Epithelial cell of esophagus (primary cell): ENCODE measurements around the gene EED.

Experiments used
- DNase-seq: peaks from one replicate; pipeline ENCODE4 v3.0.0; 2010; ENCODE audit warnings: low read depth
- H3K4me3 ChIP-seq: 2 replicates; pipeline ENCODE4 v1.5.1; 2011; ENCODE audit warnings: mild to moderate bottlenecking, low read length, control low read depth
- TF ChIP-seq, protein P1 (sequence below): IDR thresholded peaks from 2 replicates; pipeline ENCODE4 v1.5.1; 2011; ENCODE audit warnings: low read depth, mild to moderate bottlenecking, low read length, control low read depth, inconsistent platforms; ENCODE audit not compliant: insufficient read depth; ENCODE audit errors: missing control alignments

EED gene

DNA sequence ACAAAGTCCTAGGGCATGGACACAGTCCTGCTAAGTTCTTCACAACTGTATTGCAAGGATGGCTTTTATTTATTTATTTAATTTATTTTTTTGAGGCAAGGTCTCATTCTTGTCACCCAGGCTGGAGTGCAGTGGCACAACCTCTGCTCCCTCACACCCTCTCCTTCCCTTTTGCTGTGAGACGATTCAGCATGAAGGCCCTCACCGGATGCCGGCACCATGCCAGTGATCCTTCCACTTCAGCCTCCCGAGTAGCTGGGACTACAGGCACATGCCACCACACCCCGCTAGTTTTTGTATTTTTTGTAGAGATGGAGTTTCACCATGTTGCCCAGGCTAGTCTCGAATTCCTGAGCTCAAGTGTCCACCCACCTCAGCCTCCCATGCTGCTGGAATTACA is 17.8 kb downstream of the EED start:
- no peak for DNase-seq
- TF ChIP-seq, protein P1, sequence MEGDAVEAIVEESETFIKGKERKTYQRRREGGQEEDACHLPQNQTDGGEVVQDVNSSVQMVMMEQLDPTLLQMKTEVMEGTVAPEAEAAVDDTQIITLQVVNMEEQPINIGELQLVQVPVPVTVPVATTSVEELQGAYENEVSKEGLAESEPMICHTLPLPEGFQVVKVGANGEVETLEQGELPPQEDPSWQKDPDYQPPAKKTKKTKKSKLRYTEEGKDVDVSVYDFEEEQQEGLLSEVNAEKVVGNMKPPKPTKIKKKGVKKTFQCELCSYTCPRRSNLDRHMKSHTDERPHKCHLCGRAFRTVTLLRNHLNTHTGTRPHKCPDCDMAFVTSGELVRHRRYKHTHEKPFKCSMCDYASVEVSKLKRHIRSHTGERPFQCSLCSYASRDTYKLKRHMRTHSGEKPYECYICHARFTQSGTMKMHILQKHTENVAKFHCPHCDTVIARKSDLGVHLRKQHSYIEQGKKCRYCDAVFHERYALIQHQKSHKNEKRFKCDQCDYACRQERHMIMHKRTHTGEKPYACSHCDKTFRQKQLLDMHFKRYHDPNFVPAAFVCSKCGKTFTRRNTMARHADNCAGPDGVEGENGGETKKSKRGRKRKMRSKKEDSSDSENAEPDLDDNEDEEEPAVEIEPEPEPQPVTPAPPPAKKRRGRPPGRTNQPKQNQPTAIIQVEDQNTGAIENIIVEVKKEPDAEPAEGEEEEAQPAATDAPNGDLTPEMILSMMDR: no peak
- H3K4me3 ChIP-seq: no peak overlapping the region

DNA sequence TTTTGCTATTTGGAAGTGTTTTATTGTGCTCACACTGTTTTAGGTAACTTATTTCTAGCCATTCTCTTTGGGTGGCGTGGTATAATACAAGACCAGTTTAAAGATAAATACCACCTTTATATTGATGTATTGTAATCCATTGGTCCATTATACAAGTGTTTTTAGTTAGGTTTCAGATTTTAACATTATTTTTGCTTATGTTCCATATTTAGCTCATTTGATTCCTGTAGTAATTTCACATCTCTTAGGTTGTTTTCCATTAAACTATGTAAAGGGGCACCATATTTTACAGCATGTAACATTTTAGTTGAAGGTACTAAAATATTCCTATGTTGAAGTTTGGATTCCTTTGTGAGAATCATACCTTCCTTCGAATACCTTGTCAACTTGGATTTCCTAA is 20.1 kb downstream of the EED start:
- no peak overlapping the region for H3K4me3 ChIP-seq
- no peak for DNase-seq
- TF ChIP-seq, protein P1: no peak

DNA sequence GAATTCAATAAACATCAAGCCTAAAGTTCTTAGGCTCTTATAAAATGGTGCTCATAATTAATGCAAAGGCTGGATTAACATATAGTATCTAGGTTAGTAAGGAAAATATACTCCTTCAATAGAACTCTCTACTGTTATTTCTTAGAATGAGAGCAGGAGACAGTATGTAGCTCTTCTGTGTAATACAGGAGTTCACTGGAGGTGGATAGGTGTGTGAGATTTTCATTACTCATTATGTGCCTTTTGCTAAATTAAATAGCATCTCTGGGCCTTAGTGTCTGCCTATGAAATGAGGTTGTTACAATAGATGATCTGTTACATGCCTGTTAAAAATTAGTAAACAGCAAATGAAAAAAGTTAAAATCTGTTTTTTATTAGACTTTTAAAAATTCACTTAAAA is 20.6 kb downstream of the EED start:
- no peak for DNase-seq
- no peak overlapping the region for H3K4me3 ChIP-seq
- TF ChIP-seq, protein P1: no peak

DNA sequence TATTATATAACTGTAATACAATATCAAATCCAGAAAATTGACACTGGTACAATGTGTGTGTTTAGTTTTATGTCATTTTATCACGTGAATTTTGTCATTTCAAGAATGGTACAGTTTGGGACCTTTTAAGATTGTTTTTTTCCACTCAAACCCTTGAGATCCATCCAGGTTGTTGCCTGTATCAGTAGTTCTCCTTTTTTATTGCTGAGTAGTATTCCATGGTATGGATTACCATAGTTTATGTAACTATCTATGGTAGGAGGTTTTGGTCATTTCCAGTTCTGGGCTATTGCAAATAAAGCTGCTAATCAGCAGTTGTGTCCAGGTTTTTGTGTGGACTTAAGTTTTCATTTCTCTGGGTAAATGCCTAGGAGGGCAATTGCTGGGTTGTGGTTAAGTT is 25.1 kb downstream of the EED start:
- TF ChIP-seq, protein P1: no peak
- H3K4me3 ChIP-seq: no peak overlapping the region
- DNase-seq: no peak

DNA sequence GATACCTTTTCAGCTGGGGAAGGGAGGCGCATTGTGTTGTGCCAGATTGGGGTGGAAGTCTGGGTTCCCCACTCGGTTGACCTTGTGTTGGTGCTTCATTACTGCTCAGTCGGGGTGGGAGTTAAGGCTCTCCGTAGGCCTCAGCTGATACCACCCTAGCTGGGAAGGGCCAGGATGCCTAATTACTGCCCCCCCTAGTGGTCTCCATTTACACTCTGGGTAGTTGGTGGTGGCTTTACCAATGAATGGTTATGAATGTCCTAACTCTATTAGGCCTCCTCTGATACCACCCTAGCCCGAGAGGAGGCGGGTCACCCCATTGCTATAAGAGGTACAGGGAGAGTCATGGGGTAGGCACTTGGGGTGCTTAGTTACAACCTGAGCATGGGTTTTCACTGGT is 29.9 kb downstream of the EED start:
- TF ChIP-seq, protein P1: no peak
- no peak for DNase-seq
- no peak overlapping the region for H3K4me3 ChIP-seq

DNA sequence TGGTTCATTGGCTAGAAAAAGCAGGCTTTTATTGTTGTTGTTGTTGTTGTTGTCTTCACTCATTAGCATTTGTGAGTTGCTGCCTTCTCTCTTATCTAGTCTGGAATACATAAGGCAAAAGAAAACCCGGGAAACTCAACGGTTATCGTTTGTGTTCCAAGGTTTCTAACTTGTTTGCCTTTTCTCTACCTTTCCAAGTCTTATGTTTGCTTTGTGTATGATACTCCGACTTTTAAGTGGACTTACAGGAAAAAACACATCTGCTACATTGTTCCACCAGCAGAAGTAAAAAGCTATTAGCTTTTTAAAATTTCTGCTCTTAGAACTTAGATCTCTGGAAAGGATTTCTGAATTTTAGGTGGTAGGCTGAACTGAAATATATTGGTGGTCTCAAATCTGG is 30.4 kb downstream of the EED start:
- TF ChIP-seq, protein P1: no peak
- no peak overlapping the region for H3K4me3 ChIP-seq
- DNase-seq: no peak

DNA sequence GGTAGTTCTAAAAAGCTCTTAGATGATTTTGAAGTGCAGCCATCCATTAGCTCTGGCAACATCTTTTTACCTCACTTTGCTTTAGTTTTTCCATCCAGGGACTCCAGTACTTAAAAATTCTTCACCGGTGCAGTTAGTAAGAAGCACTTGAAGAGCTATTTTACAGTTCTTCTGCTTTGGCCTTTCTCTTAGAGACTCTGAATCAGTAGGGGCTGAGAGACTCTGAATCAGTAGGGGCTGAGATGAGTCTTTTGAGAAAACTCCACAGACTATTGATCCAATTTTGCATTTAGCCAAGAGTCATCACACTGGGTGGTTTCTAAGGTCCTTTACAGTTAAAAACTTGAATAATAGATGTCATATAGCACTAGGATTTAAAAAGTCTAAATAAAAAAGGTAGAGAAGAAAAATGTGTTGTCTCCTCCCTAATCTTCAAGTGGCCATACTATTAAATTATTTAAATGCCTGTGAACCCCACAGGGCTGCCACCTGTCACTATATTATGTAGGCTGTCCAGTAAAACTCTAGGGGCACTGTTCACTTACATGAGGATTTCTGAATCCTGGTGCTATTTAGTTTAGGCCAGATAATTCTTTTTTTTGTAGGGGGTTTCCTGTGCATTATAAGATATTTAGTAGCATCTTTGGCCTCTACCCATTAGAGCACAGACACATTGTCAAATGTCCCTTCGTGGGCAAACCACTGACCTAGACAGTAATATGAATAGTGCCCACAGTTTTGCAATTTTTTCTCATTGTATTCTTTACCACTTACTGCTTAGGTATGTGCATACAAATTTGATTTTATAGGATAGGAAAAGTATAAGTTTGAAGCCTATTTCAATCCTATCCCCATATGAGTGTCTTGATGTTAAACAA is 31.2 kb downstream of the EED start:
- TF ChIP-seq, protein P1: no peak
- H3K4me3 ChIP-seq: no peak overlapping the region
- no peak for DNase-seq
